Suppressor macrophage treated with lipopolysaccharide for 4 hours (primary cell): ENCODE data around the gene MYO7A.

Experiments
- DNase-seq: peaks from one replicate; pipeline ENCODE4 v3.0.0-alpha.2; 2020

MYO7A gene

GRCh38 chr11:77230878-77231605 is 103.0 kb downstream of the MYO7A start:
- DNase-seq: no peak

GRCh38 chr11:77231800-77232199 is 103.8 kb downstream of the MYO7A start:
- DNase-seq: no peak

GRCh38 chr11:77232242-77232641 is 104.2 kb downstream of the MYO7A start:
- DNase-seq: no peak

- no peak for DNase-seq
Measured at GRCh38 chr11:77233011-77233410, 105.0 kb downstream of the MYO7A start.

- DNase-seq: no peak
Measured at GRCh38 chr11:77236901-77237300, 108.9 kb downstream of the MYO7A start.

GRCh38 chr11:77244277-77245027 is 116.4 kb downstream of the MYO7A start:
- DNase-seq: peak; percentile 5

GRCh38 chr11:77249427-77249826 is 121.4 kb downstream of the MYO7A start:
- no peak for DNase-seq

GRCh38 chr11:77250881-77251640 is 123.0 kb downstream of the MYO7A start:
- DNase-seq: peak; percentile 68

GRCh38 chr11:77252555-77253270 is 124.7 kb downstream of the MYO7A start:
- no peak for DNase-seq

GRCh38 chr11:77253690-77254089 is 125.6 kb downstream of the MYO7A start:
- DNase-seq: no peak

GRCh38 chr11:77259641-77260040 is 131.6 kb downstream of the MYO7A start:
- DNase-seq: no peak

GRCh38 chr11:77262803-77263202 is 134.8 kb downstream of the MYO7A start:
- no peak for DNase-seq
